H4 (cell line): ENCODE data around the gene HEXD. TPM values are rescaled to one million over a fixed set of nuclear protein-coding genes. Genes with fewer than 3 reads are reported as not detected.
"Not testable (repeated sequence)": the region's sequence is repeated elsewhere in the genome, so short reads cannot be mapped to it uniquely, and the experiment has no call there.

Experiments used
- DNase-seq: peaks from one replicate; pipeline ENCODE4 v3.0.0-alpha.2; 2015; ENCODE audit warnings: low spot score
- total RNA-seq: library from RNA; depleted of rRNA; stranded (reverse); fragments of >200 nt; shearing (Covaris generic); gene quantifications from 2 replicates; pipeline ENCODE4 v1.2.3, GENCODE V29; 2014

The HEXD gene
- total RNA-seq, 1 experiment from 2014 or later, result 6.3 TPM

GRCh38 chr17:82439829-82440365 is 21.8 kb downstream of the HEXD start:
- no peak for DNase-seq

- DNase-seq, result no peak
Measured at GRCh38 chr17:82440469-82440981, 22.4 kb downstream of the HEXD start.

DNA sequence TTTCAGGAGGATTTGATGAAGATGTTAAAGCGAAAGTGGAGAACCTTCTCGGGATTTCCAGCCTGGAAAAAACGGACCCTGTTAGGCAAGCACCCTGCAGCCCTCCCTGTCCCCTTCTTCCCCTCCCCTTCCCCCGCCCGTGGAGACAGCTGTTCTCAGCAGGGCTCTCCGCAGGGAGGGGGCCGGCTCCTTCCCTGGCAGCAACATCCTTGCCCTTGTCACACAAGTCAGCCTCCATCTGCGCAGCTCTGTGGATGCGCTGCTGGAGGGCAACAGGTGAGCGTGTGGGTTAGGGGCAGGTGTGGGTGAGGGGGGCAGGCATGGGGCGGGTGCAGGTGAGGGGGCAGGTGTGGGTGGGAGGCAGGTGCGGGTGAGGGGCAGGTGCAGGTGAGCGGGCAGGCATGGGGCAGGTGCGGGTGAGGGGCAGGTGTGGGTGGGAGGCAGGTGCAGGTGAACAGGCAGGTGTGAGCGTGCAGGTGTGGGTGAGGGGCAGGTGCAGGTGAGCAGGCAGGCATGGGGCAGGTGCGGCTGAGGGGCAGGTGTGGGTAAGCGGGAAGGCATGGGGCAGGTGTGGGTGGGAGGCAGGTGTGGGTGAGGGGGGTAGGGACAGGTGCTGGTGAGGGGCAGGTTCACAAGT is 23.0 kb downstream of the HEXD start:
- DNase-seq, result no peak

DNA sequence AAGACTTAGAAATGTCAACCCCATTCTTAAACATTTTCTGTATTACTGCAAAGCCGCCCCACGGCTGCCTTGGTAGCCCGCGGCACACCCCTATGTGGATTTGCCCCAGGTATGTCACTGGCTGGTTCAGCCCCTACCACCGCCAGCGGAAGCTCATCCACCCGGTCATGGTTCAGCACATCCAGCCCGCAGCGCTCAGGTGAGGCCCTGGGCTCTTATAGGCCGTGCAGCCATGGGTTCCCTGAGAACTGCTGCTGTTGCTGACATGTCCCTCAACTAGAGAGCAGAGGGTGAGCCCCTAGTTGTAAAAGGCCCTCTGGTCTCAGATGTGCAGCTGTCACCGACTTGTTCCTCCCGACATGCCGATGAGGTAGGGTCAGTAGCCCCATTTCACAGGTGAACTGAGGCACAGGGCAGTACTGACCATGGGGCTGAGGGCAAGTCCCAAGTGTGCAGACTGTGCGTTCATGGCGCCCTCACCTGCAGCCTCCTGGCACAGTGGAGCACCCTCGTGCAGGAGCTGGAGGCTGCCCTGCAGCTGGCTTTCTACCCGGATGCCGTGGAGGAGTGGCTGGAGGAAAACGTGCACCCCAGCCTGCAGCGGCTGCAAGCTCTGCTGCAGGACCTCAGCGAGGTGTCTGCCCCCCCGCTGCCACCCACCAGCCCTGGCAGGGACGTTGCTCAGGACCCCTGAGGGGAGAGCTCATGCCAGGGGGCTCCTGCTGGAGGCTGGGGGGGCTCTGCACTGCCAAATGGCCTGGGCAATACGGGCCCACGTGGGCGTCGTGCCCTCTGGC is 23.7 kb downstream of the HEXD start:
- DNase-seq, result no peak

DNA sequence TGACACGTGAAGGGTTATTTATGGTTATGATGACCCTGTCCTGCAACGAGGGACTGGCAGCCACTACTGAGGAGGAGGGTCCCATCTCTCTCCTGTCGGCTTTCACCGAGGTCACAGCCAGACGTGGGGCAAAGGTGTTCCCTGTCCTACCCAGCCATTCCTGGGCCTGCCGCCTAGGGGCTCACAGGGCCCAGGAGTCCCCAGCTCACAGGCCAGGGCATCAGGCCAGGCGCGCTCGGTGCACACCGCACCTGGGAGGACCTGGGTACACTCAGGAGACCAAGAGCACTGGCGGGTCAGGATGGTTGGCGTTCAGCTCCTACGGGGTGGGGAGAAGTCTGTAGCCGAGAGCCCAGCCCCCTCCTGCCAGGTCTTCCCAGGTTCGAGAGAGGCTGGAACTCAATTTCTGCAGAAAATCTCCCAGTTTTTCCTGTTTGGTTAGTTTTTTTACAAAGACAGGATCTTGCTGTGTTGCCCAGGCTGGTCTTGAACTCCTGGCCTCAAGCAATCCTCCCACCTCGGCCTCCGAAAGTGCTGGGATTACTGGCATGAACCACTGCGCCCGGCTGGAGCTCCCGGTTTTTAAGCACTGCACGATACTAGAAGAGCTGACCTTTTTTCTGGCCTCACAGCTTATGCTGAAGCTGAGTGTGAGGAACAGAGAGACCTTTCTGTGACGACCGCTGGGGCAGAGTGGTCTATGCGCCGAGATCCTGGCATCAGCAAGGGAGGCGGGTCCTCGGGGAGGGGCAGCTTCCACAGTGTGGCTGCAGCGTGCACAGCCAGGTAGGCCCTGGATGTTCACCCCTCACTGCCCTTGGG is 24.7 kb downstream of the HEXD start:
- DNase-seq, result no peak

DNA sequence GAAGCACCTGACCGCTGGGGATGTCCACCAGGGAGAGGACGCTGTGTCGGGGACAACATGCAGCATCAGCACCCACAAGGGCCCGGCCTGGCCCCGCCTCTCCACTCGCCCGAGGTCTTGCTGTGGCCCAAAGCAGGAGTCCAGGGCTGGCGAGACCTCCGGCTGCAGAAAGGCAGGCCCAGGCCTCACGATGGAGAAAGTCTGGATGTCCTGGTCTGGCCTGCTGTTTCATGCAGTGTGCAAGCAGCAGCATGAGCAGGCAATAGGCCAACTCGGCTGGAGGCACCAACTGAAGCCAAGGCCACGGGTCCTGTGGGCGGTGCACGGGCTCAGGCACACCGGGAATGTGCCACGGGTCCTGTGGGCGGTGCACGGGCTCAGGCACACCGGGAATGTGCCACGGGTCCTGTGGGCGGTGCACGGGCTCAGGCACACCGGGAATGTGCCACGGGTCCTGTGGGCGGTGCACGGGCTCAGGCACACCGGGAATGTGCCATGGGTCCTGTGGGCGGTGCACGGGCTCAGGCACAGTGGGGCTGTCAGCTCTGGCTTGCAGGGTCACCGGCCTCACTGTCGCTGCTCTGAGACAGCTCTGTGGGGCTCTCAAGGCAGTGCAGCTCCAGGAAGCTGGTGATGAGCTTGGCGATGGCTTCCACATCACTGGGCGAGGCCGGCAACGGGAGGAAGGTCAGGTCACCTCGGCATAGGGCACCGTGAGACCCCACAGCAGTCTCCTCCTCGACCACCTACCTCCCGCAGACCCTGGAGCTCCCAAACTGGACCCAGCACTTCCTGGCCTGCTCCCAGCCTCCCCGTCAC is 25.5 kb downstream of the HEXD start:
- DNase-seq, result no peak

GRCh38 chr17:82444284-82444893 is 26.2 kb downstream of the HEXD start:
- peak; percentile 8 for DNase-seq

DNA sequence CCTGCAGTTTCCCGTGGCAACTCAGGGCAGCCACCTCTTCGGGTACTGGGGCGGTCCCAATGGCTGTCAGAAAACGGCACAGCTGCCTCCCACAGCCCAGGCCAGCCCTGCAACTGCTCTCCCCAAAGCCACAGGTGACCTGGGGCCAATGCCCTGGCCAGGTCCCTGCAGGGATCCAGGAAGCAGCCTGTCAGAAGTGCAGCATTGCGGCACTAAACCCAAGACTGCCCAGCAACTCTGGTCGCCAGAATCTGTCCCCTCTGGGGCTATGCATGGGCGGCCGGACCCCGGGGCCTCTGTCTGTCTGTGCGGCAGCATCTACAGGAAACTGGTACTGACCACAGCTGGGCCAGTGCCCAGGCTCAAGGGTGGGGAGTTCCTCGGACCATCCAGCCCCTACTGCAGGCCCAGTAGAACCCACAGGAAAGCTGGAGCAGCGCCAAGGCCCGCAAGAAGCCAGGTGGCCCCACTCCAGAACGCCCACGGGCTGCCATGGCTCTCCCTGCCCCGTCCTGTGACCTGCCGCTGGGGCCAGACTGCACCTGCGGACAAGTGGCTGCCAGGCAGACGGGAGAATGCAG is 26.9 kb downstream of the HEXD start:
- no peak for DNase-seq

DNA sequence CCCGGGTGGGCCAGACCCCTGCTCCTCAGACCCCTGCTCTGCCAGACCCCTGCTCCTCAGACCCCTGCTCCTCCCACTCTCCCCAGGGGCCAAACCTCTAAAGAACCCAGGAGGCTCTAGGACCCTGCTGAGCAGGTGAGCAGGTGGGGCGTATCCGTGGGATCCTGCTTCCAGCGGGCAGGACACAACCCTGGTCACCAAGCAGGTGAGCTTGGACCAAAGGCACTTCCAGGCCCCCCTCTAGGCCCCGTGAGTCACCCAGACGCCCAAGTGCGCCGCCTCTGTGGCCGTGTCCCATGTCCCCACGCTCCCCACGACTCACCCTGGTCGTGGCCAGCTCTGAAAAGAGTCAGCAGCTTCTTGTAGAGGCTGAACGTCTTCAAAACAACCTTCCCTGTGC is 27.4 kb downstream of the HEXD start:
- DNase-seq, result no peak

DNA sequence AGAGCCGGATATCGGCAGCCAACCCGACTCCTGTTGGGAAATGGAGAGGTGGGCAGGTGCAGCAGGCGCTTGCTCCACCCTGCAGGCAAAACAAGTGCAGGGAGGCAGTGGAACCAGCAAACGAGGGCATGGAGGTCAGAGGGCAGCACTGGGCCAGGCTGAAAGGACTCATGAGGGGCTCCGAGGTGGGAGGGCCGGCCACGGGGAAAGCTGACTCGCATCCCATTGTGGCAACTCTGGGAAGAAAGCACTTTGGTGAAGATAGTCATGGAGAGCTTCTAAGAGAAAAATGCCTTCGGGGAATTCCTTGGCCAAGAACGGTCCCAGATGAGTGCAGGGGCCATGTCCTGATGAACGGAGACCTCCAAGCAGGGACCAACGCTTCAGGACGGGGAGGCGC is 28.0 kb downstream of the HEXD start:
- no peak for DNase-seq

DNA sequence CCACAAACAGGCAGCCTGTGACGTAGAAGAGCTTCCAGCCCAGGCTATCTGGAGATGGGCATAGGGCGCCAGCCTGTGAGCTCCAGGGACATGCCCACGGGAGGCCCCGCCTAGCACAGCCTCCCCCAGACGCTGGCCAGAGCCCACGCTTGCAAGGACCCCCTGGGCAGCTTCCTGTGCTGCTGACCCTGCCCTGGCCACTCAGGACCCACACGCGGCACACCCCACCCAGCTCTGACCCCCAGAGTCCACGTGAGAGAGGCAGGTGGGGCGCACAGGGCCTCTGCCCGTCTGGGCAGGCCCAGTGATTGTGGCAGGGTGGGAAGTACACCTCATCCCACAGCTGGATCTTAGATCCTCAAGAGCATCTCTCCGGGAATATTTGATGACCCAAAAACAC is 28.5 kb downstream of the HEXD start:
- no peak for DNase-seq

DNA sequence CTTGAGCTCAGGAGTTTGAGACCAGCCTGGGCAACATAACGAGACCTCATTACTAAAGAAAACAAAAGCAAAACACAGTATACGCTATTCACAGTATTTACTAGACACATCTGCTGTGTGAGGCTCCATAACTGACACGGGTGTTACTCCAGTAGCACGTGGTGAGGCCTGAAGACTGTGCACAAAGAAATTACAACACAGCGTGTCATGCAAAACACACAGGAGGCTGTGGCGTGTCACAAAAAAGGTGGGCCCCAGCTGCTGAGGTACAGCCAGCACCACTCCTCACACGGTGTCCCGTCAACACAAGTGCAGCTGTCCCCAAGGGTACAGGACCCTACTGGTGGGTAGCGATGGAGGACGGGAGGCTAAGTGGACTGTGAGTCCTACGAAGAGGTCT is 29.7 kb downstream of the HEXD start:
- DNase-seq, result peak; percentile 4

GRCh38 chr17:82449131-82449882 is 31.2 kb downstream of the HEXD start:
- DNase-seq, result no peak

DNA sequence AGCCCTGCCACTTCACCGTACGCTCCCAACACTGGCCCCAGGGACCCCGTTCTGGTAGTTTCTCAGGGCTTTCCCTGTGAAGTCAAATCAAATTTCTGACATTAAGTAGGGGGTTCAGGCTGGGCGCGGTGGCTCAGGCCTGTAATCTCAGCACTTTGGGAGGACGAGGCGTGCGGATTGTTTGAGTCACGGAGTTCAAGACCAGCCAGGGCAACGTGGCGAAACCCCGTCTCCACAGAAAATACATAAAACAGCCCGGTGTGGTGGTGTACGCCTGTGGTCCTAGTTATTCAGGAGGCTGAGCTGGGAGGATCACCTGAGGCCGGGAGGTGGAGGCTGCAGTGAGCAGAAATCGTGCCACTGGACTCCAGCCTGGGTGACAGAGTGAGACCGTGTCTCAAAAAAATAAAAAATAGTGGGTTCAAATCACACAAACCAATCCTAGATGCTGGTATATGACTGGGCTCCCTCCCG is 31.8 kb downstream of the HEXD start:
- no peak for DNase-seq

DNA sequence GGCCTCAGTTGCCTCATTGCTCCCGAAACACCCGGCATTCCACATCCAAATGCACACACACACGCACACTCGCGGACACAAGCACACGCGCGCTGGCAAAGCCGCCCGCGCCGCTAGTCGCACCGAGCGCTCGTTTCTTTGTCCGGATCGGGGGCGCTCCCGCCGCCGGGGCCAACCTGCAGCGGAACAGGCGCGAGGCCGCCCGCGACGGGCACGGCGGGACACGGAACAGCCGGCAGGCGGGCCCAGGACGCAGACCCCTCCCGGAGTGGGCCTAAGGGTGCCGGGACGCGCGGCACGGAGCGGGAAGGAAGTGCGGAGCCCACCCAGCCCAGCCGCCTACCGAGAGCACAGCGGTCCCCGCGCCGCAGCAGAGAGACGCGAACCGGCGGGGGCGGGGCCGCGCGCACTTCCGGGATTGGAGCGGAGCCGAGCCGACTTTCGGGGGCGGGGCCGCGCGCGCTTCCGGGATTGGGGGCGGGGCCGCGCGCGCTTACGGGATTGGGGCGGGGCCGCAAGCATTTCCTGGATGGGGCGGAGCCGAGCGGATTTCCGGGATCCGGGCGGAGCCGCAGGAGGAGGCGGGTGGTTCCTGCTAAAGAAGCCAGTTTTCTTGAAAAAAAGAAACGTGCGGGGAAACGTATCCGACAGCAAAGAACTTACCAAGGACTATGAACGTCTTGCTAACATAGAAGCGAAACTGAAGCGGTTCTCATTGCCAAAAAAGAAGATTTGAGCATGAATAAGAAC is 32.4 kb downstream of the HEXD start, which contains the start of gene CYBC1:
TSS of gene CYBC1 (minus strand) at position 396 of the 750 bp plus-strand sequence. CDS start 1,498 bp downstream, outside the sequence.
- DNase-seq, result peak; percentile 91

GRCh38 chr17:82452162-82452561 is 34.0 kb downstream of the HEXD start:
- no peak for DNase-seq

GRCh38 chr17:82453151-82453550 is 35.0 kb downstream of the HEXD start:
- not testable (repeated sequence) for DNase-seq

DNA sequence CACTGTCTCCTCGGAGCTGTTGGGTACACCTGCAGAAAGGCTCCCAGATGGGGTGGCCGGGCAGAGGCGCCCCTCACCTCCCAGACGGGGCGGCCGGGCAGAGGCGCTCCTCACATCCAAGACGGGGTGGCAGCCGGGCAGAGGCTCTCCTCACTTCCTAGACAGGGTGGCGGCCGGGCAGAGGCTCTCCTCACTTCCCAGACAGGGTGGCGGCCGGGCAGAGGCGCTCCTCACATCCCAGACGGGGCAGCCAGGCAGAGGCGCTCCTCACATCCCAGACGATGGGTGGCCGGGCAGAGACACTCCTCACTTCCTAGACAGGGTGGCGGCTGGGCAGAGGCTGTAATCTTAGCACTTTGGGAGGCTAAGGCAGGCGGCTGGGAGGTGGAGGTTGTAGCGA is 35.6 kb downstream of the HEXD start:
- DNase-seq, result not testable (repeated sequence)
